HEK293 (cell line): ENCODE results near the gene PLCB1.

Experiments used
- MEIS1 ChIP-seq: sonication (generic); formaldehyde crosslinking; IDR thresholded peaks from 2 replicates; pipeline ENCODE4 v1.8.1; 2022; ENCODE audit warnings: missing genetic modification reagents, mild to moderate bottlenecking, borderline replicate concordance
- MZF1 ChIP-seq: fragments of 450-650 bp; formaldehyde crosslinking; IDR thresholded peaks from 2 replicates; pipeline ENCODE4 v1.5.1; 2017; ENCODE audit warnings: missing biosample characterization, missing genetic modification characterization, borderline replicate concordance
- ZFP3 ChIP-seq: fragments of 450-650 bp; formaldehyde crosslinking; IDR thresholded peaks from 2 replicates; pipeline ENCODE4 v1.5.1; 2016; ENCODE audit warnings: low read depth, missing biosample characterization, missing genetic modification characterization
- ZNF138 ChIP-seq: fragments of 450-650 bp; formaldehyde crosslinking; IDR thresholded peaks from 2 replicates; pipeline ENCODE4 v1.5.1; 2016; ENCODE audit warnings: missing biosample characterization, missing genetic modification characterization, borderline replicate concordance
- ZNF24 ChIP-seq: fragments of 450-650 bp; formaldehyde crosslinking; IDR thresholded peaks from 2 replicates; pipeline ENCODE4 v1.5.1; 2016; ENCODE audit warnings: missing biosample characterization, missing genetic modification characterization
- ZNF350 ChIP-seq: fragments of 450-650 bp; formaldehyde crosslinking; IDR thresholded peaks from 2 replicates; pipeline ENCODE4 v1.5.0; 2017; ENCODE audit warnings: missing biosample characterization, mild to moderate bottlenecking, missing genetic modification characterization
- ZNF391 ChIP-seq: fragments of 450-650 bp; formaldehyde crosslinking; IDR thresholded peaks from 2 replicates; pipeline ENCODE4 v1.5.1; 2016; ENCODE audit warnings: low read depth, missing biosample characterization, missing genetic modification characterization, borderline replicate concordance
- ZNF571 ChIP-seq: fragments of 450-650 bp; formaldehyde crosslinking; IDR thresholded peaks from 2 replicates; pipeline ENCODE4 v1.5.0; 2017; ENCODE audit warnings: missing biosample characterization, missing genetic modification characterization
- TF ChIP-seq, protein P1 (sequence below): fragments of 450-650 bp; formaldehyde crosslinking; IDR thresholded peaks from 2 replicates; pipeline ENCODE4 v1.5.1; 2016; ENCODE audit warnings: missing biosample characterization, missing genetic modification characterization
- TF ChIP-seq, protein P2 (sequence below): fragments of 450-650 bp; IDR thresholded peaks from 2 replicates; pipeline ENCODE4 v1.5.1; 2018; ENCODE audit warnings: missing biosample characterization, mild to moderate bottlenecking, missing genetic modification characterization
- TF ChIP-seq, protein P3 (sequence below): fragments of 450-650 bp; formaldehyde crosslinking; IDR thresholded peaks from 2 replicates; pipeline ENCODE4 v1.5.1; 2016; ENCODE audit warnings: missing biosample characterization, missing genetic modification characterization
- TF ChIP-seq, protein P4 (sequence below): fragments of 450-650 bp; formaldehyde crosslinking; IDR thresholded peaks from 2 replicates; pipeline ENCODE4 v1.5.1; 2016; ENCODE audit warnings: missing biosample characterization, missing genetic modification characterization, low read depth
- TF ChIP-seq, protein P5 (sequence below): fragments of 450-650 bp; formaldehyde crosslinking; IDR thresholded peaks from 2 replicates; pipeline ENCODE4 v1.5.1; 2016; ENCODE audit warnings: missing biosample characterization, missing genetic modification characterization

DNA sequence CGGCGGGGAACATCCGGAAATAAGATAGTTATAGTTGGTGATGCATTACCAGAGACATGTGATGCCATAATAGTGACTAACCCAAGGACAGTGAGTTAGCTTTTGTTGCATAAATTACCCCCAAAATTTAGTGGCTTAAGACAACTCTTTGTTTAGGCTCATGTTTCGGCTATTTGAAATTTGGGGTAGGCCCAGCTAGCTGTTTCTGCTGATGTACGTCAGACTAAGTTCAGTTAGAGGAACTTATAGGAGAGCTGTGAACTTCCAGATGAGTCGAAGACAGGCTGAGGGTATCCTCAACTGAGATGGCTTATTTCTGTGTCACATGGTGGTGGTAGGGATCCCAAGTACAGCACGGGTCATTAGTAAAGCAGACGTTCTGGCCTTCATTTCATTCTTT lies 366.5 kb downstream of the PLCB1 start:
- TF ChIP-seq, protein P1, sequence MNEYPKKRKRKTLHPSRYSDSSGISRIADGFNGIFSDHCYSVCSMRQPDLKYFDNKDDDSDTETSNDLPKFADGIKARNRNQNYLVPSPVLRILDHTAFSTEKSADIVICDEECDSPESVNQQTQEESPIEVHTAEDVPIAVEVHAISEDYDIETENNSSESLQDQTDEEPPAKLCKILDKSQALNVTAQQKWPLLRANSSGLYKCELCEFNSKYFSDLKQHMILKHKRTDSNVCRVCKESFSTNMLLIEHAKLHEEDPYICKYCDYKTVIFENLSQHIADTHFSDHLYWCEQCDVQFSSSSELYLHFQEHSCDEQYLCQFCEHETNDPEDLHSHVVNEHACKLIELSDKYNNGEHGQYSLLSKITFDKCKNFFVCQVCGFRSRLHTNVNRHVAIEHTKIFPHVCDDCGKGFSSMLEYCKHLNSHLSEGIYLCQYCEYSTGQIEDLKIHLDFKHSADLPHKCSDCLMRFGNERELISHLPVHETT (tag by site-specific recombination), result no peak
- TF ChIP-seq, protein P2, sequence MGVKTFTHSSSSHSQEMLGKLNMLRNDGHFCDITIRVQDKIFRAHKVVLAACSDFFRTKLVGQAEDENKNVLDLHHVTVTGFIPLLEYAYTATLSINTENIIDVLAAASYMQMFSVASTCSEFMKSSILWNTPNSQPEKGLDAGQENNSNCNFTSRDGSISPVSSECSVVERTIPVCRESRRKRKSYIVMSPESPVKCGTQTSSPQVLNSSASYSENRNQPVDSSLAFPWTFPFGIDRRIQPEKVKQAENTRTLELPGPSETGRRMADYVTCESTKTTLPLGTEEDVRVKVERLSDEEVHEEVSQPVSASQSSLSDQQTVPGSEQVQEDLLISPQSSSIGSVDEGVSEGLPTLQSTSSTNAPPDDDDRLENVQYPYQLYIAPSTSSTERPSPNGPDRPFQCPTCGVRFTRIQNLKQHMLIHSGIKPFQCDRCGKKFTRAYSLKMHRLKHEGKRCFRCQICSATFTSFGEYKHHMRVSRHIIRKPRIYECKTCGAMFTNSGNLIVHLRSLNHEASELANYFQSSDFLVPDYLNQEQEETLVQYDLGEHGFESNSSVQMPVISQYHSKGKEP, result no peak
- no peak for TF ChIP-seq ZFP3 (tag by site-specific recombination)
- TF ChIP-seq MEIS1, result no peak
- TF ChIP-seq, protein P3, sequence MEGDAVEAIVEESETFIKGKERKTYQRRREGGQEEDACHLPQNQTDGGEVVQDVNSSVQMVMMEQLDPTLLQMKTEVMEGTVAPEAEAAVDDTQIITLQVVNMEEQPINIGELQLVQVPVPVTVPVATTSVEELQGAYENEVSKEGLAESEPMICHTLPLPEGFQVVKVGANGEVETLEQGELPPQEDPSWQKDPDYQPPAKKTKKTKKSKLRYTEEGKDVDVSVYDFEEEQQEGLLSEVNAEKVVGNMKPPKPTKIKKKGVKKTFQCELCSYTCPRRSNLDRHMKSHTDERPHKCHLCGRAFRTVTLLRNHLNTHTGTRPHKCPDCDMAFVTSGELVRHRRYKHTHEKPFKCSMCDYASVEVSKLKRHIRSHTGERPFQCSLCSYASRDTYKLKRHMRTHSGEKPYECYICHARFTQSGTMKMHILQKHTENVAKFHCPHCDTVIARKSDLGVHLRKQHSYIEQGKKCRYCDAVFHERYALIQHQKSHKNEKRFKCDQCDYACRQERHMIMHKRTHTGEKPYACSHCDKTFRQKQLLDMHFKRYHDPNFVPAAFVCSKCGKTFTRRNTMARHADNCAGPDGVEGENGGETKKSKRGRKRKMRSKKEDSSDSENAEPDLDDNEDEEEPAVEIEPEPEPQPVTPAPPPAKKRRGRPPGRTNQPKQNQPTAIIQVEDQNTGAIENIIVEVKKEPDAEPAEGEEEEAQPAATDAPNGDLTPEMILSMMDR (tag by site-specific recombination), result no peak
- TF ChIP-seq, protein P4, sequence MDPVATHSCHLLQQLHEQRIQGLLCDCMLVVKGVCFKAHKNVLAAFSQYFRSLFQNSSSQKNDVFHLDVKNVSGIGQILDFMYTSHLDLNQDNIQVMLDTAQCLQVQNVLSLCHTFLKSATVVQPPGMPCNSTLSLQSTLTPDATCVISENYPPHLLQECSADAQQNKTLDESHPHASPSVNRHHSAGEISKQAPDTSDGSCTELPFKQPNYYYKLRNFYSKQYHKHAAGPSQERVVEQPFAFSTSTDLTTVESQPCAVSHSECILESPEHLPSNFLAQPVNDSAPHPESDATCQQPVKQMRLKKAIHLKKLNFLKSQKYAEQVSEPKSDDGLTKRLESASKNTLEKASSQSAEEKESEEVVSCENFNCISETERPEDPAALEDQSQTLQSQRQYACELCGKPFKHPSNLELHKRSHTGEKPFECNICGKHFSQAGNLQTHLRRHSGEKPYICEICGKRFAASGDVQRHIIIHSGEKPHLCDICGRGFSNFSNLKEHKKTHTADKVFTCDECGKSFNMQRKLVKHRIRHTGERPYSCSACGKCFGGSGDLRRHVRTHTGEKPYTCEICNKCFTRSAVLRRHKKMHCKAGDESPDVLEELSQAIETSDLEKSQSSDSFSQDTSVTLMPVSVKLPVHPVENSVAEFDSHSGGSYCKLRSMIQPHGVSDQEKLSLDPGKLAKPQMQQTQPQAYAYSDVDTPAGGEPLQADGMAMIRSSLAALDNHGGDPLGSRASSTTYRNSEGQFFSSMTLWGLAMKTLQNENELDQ (tag by site-specific recombination), result no peak
- no peak for TF ChIP-seq ZNF24 (tag by site-specific recombination)
- TF ChIP-seq ZNF571 (tag by site-specific recombination), result no peak
- TF ChIP-seq ZNF391 (tag by site-specific recombination), result no peak
- TF ChIP-seq ZNF138 (tag by site-specific recombination), result no peak
- TF ChIP-seq MZF1 (tag by site-specific recombination), result no peak
- no peak for TF ChIP-seq ZNF350 (tag by site-specific recombination)
- TF ChIP-seq, protein P5, sequence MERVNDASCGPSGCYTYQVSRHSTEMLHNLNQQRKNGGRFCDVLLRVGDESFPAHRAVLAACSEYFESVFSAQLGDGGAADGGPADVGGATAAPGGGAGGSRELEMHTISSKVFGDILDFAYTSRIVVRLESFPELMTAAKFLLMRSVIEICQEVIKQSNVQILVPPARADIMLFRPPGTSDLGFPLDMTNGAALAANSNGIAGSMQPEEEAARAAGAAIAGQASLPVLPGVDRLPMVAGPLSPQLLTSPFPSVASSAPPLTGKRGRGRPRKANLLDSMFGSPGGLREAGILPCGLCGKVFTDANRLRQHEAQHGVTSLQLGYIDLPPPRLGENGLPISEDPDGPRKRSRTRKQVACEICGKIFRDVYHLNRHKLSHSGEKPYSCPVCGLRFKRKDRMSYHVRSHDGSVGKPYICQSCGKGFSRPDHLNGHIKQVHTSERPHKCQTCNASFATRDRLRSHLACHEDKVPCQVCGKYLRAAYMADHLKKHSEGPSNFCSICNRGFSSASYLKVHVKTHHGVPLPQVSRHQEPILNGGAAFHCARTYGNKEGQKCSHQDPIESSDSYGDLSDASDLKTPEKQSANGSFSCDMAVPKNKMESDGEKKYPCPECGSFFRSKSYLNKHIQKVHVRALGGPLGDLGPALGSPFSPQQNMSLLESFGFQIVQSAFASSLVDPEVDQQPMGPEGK, result no peak
